K562 (cell line): ENCODE results near the gene THOC7.

ENCODE experiments used
- KDM1A ChIP-seq, 2 experiments: fragments of 450-650 bp; IDR thresholded peaks; 2 replicates each; pipeline ENCODE4 v1.6.1; 2016; ENCODE audit warnings: mild to moderate bottlenecking in 2 of 2
- POLR2A ChIP-seq: fragments of 450-650 bp; conservative IDR thresholded peaks from 2 replicates; pipeline ENCODE4 v1.6.1; 2016
- POLR2AphosphoS5 ChIP-seq: IDR thresholded peaks from 2 replicates; pipeline ENCODE4 v1.6.1; 2011; ENCODE audit warnings: mild to moderate bottlenecking, low read depth, low read length, moderate library complexity; ENCODE audit not compliant: control insufficient read depth, insufficient read depth
- RAD21 ChIP-seq, 2 experiments: fragments of 250-450 bp in 1 of 2; fragments of 450-650 bp in 1 of 2; sonication (Bioruptor Pico) in 1 of 2; formaldehyde crosslinking in 1 of 2; IDR thresholded peaks in 1 of 2; conservative IDR thresholded peaks in 1 of 2; 2 replicates each; pipeline versions ENCODE4 v1.4.0 to v1.8.0; 2020 to 2022; ENCODE audit warnings: mild to moderate bottlenecking in 2 of 2, moderate library complexity in 1 of 2

DNA sequence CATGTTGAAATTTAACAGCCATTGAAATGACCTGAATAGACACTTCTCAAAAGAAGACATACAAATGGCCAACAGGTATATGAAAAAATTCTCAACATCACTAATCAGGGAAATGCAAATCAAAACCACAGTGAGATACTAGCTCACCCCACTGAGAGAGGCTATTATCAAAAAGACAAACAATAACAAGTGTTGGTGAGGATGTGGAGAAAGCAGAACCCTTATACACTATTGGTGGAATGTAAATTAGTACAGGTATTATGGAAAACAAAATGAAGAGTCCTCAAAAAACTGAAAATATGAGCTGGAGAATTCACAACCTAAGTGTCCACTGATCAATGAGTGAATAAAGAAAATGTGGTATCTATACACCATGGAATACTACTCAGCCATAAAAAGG, 21.5 kb downstream of the THOC7 start:
- no peak for TF ChIP-seq POLR2AphosphoS5
- TF ChIP-seq RAD21 (CRISPR knock-in tag; conservative IDR thresholded peaks at IDR 0.05 in 1 of 2, IDR thresholded peaks at IDR 0.05 in 1 of 2), result no peak
- TF ChIP-seq POLR2A, result no peak
- no peak for TF ChIP-seq KDM1A (IDR thresholded peaks at IDR 0.05)
